ENCODE results near the gene LGR6.

- no peak for TF ChIP-seq EZH2phosphoT487 (IDR thresholded peaks at IDR 0.05; ENCODE audit: borderline replicate concordance, low read length)
- TF ChIP-seq, protein P1, sequence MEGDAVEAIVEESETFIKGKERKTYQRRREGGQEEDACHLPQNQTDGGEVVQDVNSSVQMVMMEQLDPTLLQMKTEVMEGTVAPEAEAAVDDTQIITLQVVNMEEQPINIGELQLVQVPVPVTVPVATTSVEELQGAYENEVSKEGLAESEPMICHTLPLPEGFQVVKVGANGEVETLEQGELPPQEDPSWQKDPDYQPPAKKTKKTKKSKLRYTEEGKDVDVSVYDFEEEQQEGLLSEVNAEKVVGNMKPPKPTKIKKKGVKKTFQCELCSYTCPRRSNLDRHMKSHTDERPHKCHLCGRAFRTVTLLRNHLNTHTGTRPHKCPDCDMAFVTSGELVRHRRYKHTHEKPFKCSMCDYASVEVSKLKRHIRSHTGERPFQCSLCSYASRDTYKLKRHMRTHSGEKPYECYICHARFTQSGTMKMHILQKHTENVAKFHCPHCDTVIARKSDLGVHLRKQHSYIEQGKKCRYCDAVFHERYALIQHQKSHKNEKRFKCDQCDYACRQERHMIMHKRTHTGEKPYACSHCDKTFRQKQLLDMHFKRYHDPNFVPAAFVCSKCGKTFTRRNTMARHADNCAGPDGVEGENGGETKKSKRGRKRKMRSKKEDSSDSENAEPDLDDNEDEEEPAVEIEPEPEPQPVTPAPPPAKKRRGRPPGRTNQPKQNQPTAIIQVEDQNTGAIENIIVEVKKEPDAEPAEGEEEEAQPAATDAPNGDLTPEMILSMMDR (conservative IDR thresholded peaks at IDR 0.05; ENCODE audit: low read depth, low read length): no peak
- TF ChIP-seq EZH2 (IDR thresholded peaks at IDR 0.05; ENCODE audit: low read length, unreplicated experiment): no peak
Measured at GRCh38 chr1:202367271-202367670, 173.7 kb downstream of the LGR6 start.

Data from PC-3 (cell line).